Bronchial epithelial cell (primary cell): ENCODE results near the gene TTLL11. TPM values are rescaled to one million over a fixed set of nuclear protein-coding genes. Genes with fewer than 3 reads are reported as not detected.
A peak's percentile ranks its signal among the peaks of the same experiment; 100 is the strongest.

ENCODE experiments used
- DNase-seq: peaks from one replicate; pipeline ENCODE4 v3.0.0-alpha.2; 2010; ENCODE audit warnings: low read depth
- FAIRE-seq: peaks from 2 replicates; lab custom pipeline; 2011; peaks lifted over from hg19 to GRCh38; lab: Jason Lieb, UNC
- H3K27me3 ChIP-seq: 2 replicates; pipeline ENCODE4 v1.5.1; 2011; ENCODE audit warnings: low read length; ENCODE audit not compliant: control insufficient read depth, insufficient read depth
- H3K36me3 ChIP-seq: 2 replicates; pipeline ENCODE4 v1.5.1; 2011; ENCODE audit warnings: low read length; ENCODE audit not compliant: control insufficient read depth, insufficient read depth
- H3K4me3 ChIP-seq: 2 replicates; pipeline ENCODE4 v1.5.1; 2011; ENCODE audit warnings: mild to moderate bottlenecking, low read depth, low read length, control low read depth
- CTCF ChIP-seq: IDR thresholded peaks from 2 replicates; pipeline ENCODE4 v1.5.1; 2011; ENCODE audit warnings: mild to moderate bottlenecking, moderate library complexity, low read length, control low read depth, inconsistent platforms; ENCODE audit not compliant: insufficient read depth, severe bottlenecking
- total RNA-seq: library from RNA; depleted of rRNA; stranded (reverse); fragments of >200 nt; gene quantifications from 2 replicates; pipeline ENCODE4 v1.2.1, GENCODE V29; 2014

TTLL11 gene
- total RNA-seq, 1 donor from 2014 or later: 1.8 TPM

- FAIRE-seq (no peak), DNase-seq (no peak)
- TF ChIP-seq CTCF: no peak
- Histone ChIP-seq H3K27me3 (no peaks in the 10 kb centered on the region), H3K36me3 (no peaks in the 10 kb centered on the region), H3K4me3 (no peak overlapping the region)
Measured at GRCh38 chr9:122058709-122059108, 34.4 kb downstream of the TTLL11 start.

- H3K27me3 ChIP-seq: no peaks in the 10 kb centered on the region
- FAIRE-seq (no peak), DNase-seq (no peak)
- no peaks in the 10 kb centered on the region for H3K36me3 ChIP-seq
- H3K4me3 ChIP-seq: no peak overlapping the region
- no peak for TF ChIP-seq CTCF
Measured at GRCh38 chr9:122058051-122058450, 35.1 kb downstream of the TTLL11 start.

- FAIRE-seq: no peak
Measured at GRCh38 chr9:122057211-122057610, 35.9 kb downstream of the TTLL11 start.

GRCh38 chr9:122056484-122056883, 36.6 kb downstream of the TTLL11 start:
- no peaks in the 10 kb centered on the region for H3K27me3 ChIP-seq
- DNase-seq: peak; percentile 28
- FAIRE-seq: no peak
- TF ChIP-seq CTCF: no peak
- no peaks in the 10 kb centered on the region for H3K36me3 ChIP-seq
- H3K4me3 ChIP-seq: no peak overlapping the region

More at GRCh38 chr9:122057211-122057610, 35.9 kb downstream of the TTLL11 start:
- Histone ChIP-seq H3K27me3 (no peaks in the 10 kb centered on the region), H3K4me3 (no peak overlapping the region), H3K36me3 (no peaks in the 10 kb centered on the region)
- no peak for TF ChIP-seq CTCF
- DNase-seq: no peak

- DNase-seq: no peak
- H3K4me3 ChIP-seq: no peak overlapping the region
- TF ChIP-seq CTCF: no peak
- H3K36me3 ChIP-seq: no peaks in the 10 kb centered on the region
- H3K27me3 ChIP-seq: no peaks in the 10 kb centered on the region
- no peak for FAIRE-seq
Measured at GRCh38 chr9:122055701-122056100, 37.4 kb downstream of the TTLL11 start.
